GM10266 (cell line): ENCODE results near the gene CCNYL1.

ENCODE experiments used
- DNase-seq: peaks from one replicate; pipeline ENCODE4 v3.0.0; 2012; ENCODE audit errors: extremely low spot score
- TF ChIP-seq, protein P1 (sequence below): IDR thresholded peaks from 2 replicates; pipeline ENCODE4 v1.5.1; 2012; ENCODE audit warnings: mild to moderate bottlenecking, low read depth; ENCODE audit not compliant: control insufficient read depth, insufficient read depth; ENCODE audit errors: missing control alignments

CCNYL1 gene

GRCh38 chr2:207775473-207775872 is 64.0 kb downstream of the CCNYL1 start:
- TF ChIP-seq, protein P1, sequence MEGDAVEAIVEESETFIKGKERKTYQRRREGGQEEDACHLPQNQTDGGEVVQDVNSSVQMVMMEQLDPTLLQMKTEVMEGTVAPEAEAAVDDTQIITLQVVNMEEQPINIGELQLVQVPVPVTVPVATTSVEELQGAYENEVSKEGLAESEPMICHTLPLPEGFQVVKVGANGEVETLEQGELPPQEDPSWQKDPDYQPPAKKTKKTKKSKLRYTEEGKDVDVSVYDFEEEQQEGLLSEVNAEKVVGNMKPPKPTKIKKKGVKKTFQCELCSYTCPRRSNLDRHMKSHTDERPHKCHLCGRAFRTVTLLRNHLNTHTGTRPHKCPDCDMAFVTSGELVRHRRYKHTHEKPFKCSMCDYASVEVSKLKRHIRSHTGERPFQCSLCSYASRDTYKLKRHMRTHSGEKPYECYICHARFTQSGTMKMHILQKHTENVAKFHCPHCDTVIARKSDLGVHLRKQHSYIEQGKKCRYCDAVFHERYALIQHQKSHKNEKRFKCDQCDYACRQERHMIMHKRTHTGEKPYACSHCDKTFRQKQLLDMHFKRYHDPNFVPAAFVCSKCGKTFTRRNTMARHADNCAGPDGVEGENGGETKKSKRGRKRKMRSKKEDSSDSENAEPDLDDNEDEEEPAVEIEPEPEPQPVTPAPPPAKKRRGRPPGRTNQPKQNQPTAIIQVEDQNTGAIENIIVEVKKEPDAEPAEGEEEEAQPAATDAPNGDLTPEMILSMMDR: no peak
- no peak for DNase-seq

DNA sequence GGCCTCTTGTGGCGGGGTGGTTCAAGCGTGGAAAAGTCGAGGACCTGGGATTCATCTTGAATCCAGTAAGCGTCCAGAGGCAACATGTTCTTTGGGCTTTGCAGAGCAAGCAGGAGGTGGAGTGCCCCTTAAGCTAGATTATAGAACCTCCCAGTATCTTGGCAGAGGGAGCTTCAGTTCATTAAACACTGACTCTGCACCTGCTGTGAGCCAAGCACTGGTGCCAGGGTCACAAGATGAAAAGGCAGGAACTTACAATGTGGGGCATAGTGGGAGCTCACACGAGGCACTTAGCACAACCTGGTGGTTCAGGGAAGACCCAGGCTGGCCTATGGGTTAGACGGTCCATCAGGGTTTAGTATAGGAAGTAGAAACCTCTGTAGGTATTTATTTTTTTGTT is 65.7 kb downstream of the CCNYL1 start:
- no peak for DNase-seq
- TF ChIP-seq, protein P1: no peak

GRCh38 chr2:207778298-207778882 is 67.0 kb downstream of the CCNYL1 start:
- TF ChIP-seq, protein P1: no peak
- DNase-seq: no peak

DNA sequence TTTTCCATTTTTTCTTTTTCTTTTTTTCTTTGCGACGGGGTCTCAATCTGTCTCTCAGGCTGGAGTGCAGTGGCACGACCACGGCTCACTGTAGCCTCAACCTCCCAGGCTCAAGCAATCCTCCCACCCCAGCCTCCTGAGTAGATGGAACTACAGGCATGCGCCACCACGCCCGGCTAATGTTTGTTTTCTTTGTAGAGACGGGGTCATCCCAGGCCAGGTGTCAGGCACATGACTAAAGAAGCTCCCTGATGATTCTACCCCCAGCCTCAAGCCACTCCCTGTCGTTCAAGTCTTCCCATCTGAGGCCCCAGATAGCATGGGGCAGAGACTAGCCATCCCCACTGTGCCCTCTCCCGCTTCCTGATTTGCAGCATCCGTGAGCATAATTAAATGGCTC is 68.1 kb downstream of the CCNYL1 start:
- no peak for DNase-seq
- TF ChIP-seq, protein P1: no peak

DNA sequence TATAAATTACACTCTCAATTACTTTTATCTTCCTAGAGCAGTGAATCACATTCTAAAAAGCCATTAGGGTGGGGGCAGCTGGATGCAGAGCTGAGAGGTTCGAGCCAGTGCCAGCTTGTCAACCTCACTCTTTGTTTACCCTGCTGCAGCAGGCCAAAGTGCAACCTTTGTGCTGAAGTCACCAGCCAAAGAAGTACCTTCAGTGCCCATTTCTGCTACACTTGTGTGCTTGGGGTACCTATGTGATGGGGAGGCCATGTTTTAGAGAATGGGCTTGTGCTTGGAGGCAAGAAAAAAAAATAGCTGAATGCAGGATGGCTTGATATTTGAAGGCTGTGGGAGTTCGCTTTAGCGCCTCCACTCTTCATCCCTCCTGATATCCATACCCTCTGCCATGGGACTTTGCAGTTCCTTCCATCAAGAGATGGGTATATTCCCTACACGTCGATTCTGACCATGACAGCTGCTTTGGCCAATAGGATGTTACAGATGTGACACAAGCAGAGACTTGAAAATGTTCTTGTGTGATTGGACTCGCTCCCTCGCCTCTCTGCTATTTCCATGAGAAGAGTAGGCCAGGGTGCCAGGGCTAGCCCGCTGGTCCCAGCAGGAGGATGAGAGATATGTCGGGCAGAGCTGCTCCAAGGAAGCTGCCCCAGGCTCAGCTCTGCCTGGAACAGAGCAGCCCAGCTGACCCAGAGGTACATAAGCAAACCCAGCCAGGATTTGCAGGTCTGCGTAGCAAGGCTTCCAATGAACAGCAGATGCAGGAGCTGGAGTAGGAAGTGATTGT is 71.0 kb downstream of the CCNYL1 start:
- TF ChIP-seq, protein P1: no peak
- DNase-seq: no peak

DNA sequence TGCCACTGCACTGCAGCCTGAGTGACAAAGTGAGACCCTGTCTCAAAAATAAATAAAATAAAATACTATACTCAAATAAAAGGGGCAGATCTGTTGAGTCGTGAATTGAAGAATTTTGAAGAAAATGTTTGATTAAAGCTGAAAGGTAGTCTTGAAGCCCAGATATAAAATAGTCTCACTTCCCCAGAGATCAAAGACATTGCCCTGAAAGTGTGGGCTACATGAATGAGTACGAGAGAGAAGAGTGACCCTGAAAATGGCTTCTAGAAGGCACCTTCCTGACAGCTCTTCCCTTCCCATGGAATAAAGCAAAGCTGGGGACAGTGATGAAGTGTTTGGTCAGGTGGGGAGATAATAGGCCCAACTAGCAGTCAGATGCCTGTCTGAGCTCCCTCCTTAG is 72.1 kb downstream of the CCNYL1 start:
- TF ChIP-seq, protein P1: no peak
- DNase-seq: no peak

DNA sequence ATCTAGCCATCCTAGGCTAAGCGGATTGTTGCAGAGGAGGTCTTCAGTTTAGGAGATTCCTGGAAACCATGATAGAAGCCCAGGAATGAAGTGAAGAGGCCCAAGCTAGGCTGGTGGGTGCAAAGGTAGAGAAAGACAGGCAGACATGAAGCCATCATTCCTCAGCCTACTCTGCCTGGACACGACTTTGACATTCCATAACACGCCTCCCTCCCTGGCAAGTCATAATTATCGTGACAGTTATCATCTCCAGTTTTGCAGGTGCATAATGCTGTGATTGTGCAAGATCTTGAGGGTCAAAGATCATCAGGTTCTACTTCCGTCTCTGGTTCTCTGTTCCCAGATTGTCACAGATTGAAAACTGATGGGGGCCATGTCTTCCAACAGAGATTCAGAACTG is 73.5 kb downstream of the CCNYL1 start:
- DNase-seq: no peak
- TF ChIP-seq, protein P1: no peak
